SK-N-SH (cell line): ENCODE measurements around the gene CNGA1. TPM values are rescaled to one million over a fixed set of nuclear protein-coding genes. Genes with fewer than 3 reads are reported as not detected.

ENCODE experiments used
- CTCF ChIA-PET: fragments of 300-600, 350-600 bp; formaldehyde crosslinking; extraction: SDS; loops from one replicate; lab custom pipeline; 2021; lab: Yijun Ruan, JAX
- POLR2A ChIA-PET: fragments of 350-600 bp; sonication (Branson Sonifier 250); formaldehyde crosslinking; extraction: SDS; loops from one replicate; lab custom pipeline; 2020; ENCODE audit warnings: antibody characterized with exemption, inconsistent platforms; lab: Yijun Ruan, JAX
- DNase-seq: peaks from one replicate; pipeline ENCODE4 v3.0.0; 2012
- H2AFZ ChIP-seq: fragments of 200-600 bp; sonication (generic); 2 replicates; pipeline ENCODE4 v1.8.1; 2016; ENCODE audit warnings: antibody characterized with exemption, mild to moderate bottlenecking, low read depth
- H3F3A ChIP-seq: fragments of 200-600 bp; sonication (generic); replicated peaks from 2 replicates; pipeline ENCODE3; 2016; ENCODE audit warnings: antibody characterized with exemption, mild to moderate bottlenecking; ENCODE audit not compliant: insufficient read depth
- H3K27ac ChIP-seq, 2 experiments: fragments of 200-500 bp in 1 of 2; fragments of 200-600 bp in 1 of 2; sonication (Bioruptor generic) in 1 of 2; sonication (generic), shearing (Covaris generic) in 1 of 2; 2 replicates each; pipeline versions ENCODE4 v1.5.1 to v1.6.1; 2014 to 2016; ENCODE audit warnings: low read depth in 2 of 2, inconsistent platforms in 1 of 2, low read length in 1 of 2, mild to moderate bottlenecking in 1 of 2, mixed read lengths in 1 of 2
- H3K27me3 ChIP-seq: fragments of 200-600 bp; sonication (generic), shearing (Covaris generic); 2 replicates; pipeline ENCODE4 v1.6.1; 2016; ENCODE audit warnings: mixed run types; ENCODE audit not compliant: insufficient read depth
- H3K36me3 ChIP-seq, 2 experiments: fragments of 200-500 bp in 1 of 2; fragments of 200-600 bp in 1 of 2; sonication (Bioruptor generic) in 1 of 2; sonication (generic) in 1 of 2; replicated peaks in 1 of 2; 2 replicates each; pipeline versions ENCODE3 to v1.5.1; 2014 to 2016; ENCODE audit warnings: low read length in 1 of 2, mild to moderate bottlenecking in 1 of 2; ENCODE audit not compliant: insufficient read depth in 2 of 2, control insufficient read depth in 1 of 2
- H3K4me1 ChIP-seq, 2 experiments: fragments of 200-500 bp in 1 of 2; fragments of 200-600 bp in 1 of 2; sonication (Bioruptor generic) in 1 of 2; sonication (generic), shearing (Covaris generic) in 1 of 2; 2 replicates each; pipeline versions ENCODE4 v1.5.1 to v1.6.1; 2014 to 2016; ENCODE audit warnings: low read depth in 1 of 2, low read length in 1 of 2, mixed run types in 1 of 2; ENCODE audit not compliant: insufficient read depth in 2 of 2, control insufficient read depth in 1 of 2
- H3K4me2 ChIP-seq: fragments of 200-600 bp; sonication (generic), shearing (Covaris generic); 2 replicates; pipeline ENCODE4 v1.6.1; 2017; ENCODE audit warnings: mixed run types
- H3K4me3 ChIP-seq, 2 experiments: fragments of 200-500 bp in 1 of 2; fragments of 200-600 bp in 1 of 2; sonication (Bioruptor generic) in 1 of 2; sonication (generic), shearing (Covaris generic) in 1 of 2; 2 replicates each; pipeline versions ENCODE4 v1.5.1 to v1.8.1; 2014 to 2016; ENCODE audit warnings: low read depth in 2 of 2, inconsistent platforms in 1 of 2, low read length in 1 of 2, mild to moderate bottlenecking in 1 of 2, mixed read lengths in 1 of 2, moderate library complexity in 1 of 2
- H3K79me2 ChIP-seq: fragments of 200-600 bp; sonication (generic); 2 replicates; pipeline ENCODE4 v1.8.1; 2017; ENCODE audit warnings: mild to moderate bottlenecking; ENCODE audit not compliant: insufficient read depth
- H3K9ac ChIP-seq: fragments of 200-600 bp; sonication (generic); 2 replicates; pipeline ENCODE4 v1.6.1; 2017; ENCODE audit warnings: mixed run types
- H3K9me2 ChIP-seq: fragments of 200-600 bp; sonication (generic); 2 replicates; pipeline ENCODE4 v1.6.1; 2017; ENCODE audit warnings: mixed run types
- H3K9me3 ChIP-seq: fragments of 200-600 bp; sonication (generic); 2 replicates; pipeline ENCODE4 v1.6.1; 2017; ENCODE audit warnings: mixed run types, mild to moderate bottlenecking, moderate library complexity
- H4K20me1 ChIP-seq: fragments of 200-600 bp; sonication (generic); 2 replicates; pipeline ENCODE4 v1.6.1; 2017; ENCODE audit warnings: mild to moderate bottlenecking, mixed run types; ENCODE audit not compliant: insufficient read depth
- CTCF ChIP-seq: fragments of 200-600 bp; sonication (generic); IDR thresholded peaks from 2 replicates; pipeline ENCODE4 v1.6.1; 2017; ENCODE audit warnings: antibody characterized with exemption, mild to moderate bottlenecking, moderate library complexity
- ELF1 ChIP-seq: IDR thresholded peaks from 2 replicates; pipeline ENCODE4 v1.4.0; 2012
- FOXJ3 ChIP-seq: sonication (generic); formaldehyde crosslinking; IDR thresholded peaks from 2 replicates; pipeline ENCODE4 v1.5.1; 2020; ENCODE audit warnings: mild to moderate bottlenecking, missing genetic modification reagents
- FOXM1 ChIP-seq: IDR thresholded peaks from 2 replicates; pipeline ENCODE4 v1.4.0; 2012; ENCODE audit warnings: low read depth, mild to moderate bottlenecking
- GATA2 ChIP-seq: sonication (generic); formaldehyde crosslinking; IDR thresholded peaks from 2 replicates; pipeline ENCODE4 v1.5.0; 2020; ENCODE audit warnings: mild to moderate bottlenecking, missing genetic modification reagents
- IRF3 ChIP-seq: fragments of 150-350 bp; IDR thresholded peaks from 2 replicates; pipeline ENCODE4 v1.6.1; 2016; ENCODE audit warnings: mild to moderate bottlenecking, low read depth, low read length
- JUND ChIP-seq: IDR thresholded peaks from 2 replicates; pipeline ENCODE4 v1.4.0; 2012
- MEF2A ChIP-seq: IDR thresholded peaks from 2 replicates; pipeline ENCODE4 v1.4.0; 2012; ENCODE audit warnings: low read depth, borderline replicate concordance
- MXI1 ChIP-seq: IDR thresholded peaks from 2 replicates; pipeline ENCODE4 v1.6.1; 2012; ENCODE audit warnings: mild to moderate bottlenecking, low read depth, low read length, improper control_type of control experiment
- NFIC ChIP-seq: IDR thresholded peaks from 2 replicates; pipeline ENCODE4 v1.4.0; 2012; ENCODE audit warnings: borderline replicate concordance
- POLR2AphosphoS5 ChIP-seq: IDR thresholded peaks from 2 replicates; pipeline ENCODE4 v1.6.1; 2012; ENCODE audit warnings: low read depth, low read length
- RAD21 ChIP-seq: IDR thresholded peaks from 2 replicates; pipeline ENCODE4 v1.6.1; 2012; ENCODE audit warnings: mild to moderate bottlenecking, low read length
- SMC3 ChIP-seq: IDR thresholded peaks from 2 replicates; pipeline ENCODE4 v1.6.1; 2012; ENCODE audit warnings: low read depth, low read length, improper control_type of control experiment
- TAF1 ChIP-seq: IDR thresholded peaks from 2 replicates; pipeline ENCODE4 v1.6.1; 2012; ENCODE audit warnings: low read depth, mild to moderate bottlenecking, low read length, moderate library complexity, borderline replicate concordance
- TEAD4 ChIP-seq: IDR thresholded peaks from 2 replicates; pipeline ENCODE4 v1.4.0; 2012; ENCODE audit warnings: mild to moderate bottlenecking, borderline replicate concordance; ENCODE audit not compliant: insufficient read depth
- USF1 ChIP-seq: IDR thresholded peaks from 2 replicates; pipeline ENCODE4 v1.4.0; 2012; ENCODE audit warnings: low read depth, borderline replicate concordance
- WGBS: methylation state at CpG from one replicate; pipeline ENCODE4 v1.1.6; 2017; ENCODE audit warnings: low lambda C conversion rate; 5-methylcytosine and 5-hydroxymethylcytosine counted together
- polyA plus RNA-seq, 3 experiments: library from polyadenylated mRNA; depleted of rRNA; stranded (reverse); fragments of >200 nt; gene quantifications; 2 replicates each; pipeline ENCODE4 v1.2.3, GENCODE V29; 2012
- TF ChIP-seq, protein P1 (sequence below): IDR thresholded peaks from 2 replicates; pipeline ENCODE4; 2012

Gene CNGA1
- polyA plus RNA-seq, 1 of the 3 experiments (the other 2 are of a cell fraction) = 0.23 TPM

DNA sequence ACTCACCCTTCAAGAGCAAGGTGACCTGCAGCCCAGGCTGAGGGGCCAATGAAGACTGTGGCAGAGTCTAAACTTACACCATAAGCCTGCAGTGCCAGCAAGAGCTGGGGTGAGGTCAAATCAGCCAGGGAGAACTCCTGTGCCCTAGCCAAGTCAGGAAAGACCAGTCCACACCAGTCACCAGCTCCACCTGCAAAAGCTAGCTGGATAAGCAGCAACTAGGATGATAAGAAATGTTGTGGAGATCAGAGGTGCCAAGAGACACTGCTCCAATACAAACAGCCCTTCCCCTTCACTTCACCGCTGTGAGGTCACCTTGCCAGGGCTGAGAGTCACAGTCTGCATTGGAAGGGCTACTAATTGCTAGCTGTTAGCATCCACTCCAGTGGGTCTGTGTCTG lies 31.4 kb upstream of the CNGA1 start:
- Histone ChIP-seq H3K9me2 (no peaks in the 10 kb centered on the region), H3K79me2 (no peaks in the 10 kb centered on the region), H3K4me3 (no peak overlapping the region), H3K4me1 (peaks cover 0 to 8% of the 10 kb centered on the region in 2 experiments; a peak in 1 of 4 replicates), H3F3A (no peaks in the 10 kb centered on the region), H3K4me2 (no peak overlapping the region), H3K36me3 (no peaks in the 10 kb centered on the region), H3K27ac (no peak overlapping the region), H3K27me3 (no peaks in the 10 kb centered on the region), H2AFZ (no peak overlapping the region), H3K9me3 (no peaks in the 10 kb centered on the region), H4K20me1 (no peaks in the 10 kb centered on the region), H3K9ac (no peak overlapping the region)
- WGBS = 100% methylated on average over 1 of the region's 1 CpG
- CTCF ChIA-PET = interaction anchor here (1.3 to 2.7 kb wide), 3 partner anchors 14 to 39 kb away, joined by 3 to 11 read pairs (median 6); no protein-coding TSS in a partner anchor
- peak; percentile 8 for DNase-seq
- POLR2A ChIA-PET = no interaction called here
- no peak for TF ChIP-seq CTCF
- no peak for TF ChIP-seq RAD21
- TF ChIP-seq GATA2 (CRISPR knock-in tag) = no peak
- no peak for TF ChIP-seq POLR2AphosphoS5
- TF ChIP-seq MXI1 = no peak
- no peak for TF ChIP-seq FOXM1
- TF ChIP-seq SMC3 = no peak
- TF ChIP-seq TEAD4 = no peak
- TF ChIP-seq, protein P1, sequence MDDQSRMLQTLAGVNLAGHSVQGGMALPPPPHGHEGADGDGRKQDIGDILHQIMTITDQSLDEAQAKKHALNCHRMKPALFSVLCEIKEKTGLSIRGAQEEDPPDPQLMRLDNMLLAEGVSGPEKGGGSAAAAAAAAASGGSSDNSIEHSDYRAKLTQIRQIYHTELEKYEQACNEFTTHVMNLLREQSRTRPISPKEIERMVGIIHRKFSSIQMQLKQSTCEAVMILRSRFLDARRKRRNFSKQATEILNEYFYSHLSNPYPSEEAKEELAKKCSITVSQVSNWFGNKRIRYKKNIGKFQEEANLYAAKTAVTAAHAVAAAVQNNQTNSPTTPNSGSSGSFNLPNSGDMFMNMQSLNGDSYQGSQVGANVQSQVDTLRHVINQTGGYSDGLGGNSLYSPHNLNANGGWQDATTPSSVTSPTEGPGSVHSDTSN = no peak
- no peak for TF ChIP-seq FOXJ3 (CRISPR knock-in tag)
- TF ChIP-seq ELF1 = no peak
- no peak for TF ChIP-seq TAF1
- no peak for TF ChIP-seq IRF3
- TF ChIP-seq MEF2A = no peak
- no peak for TF ChIP-seq NFIC
- no peak for TF ChIP-seq JUND
- no peak for TF ChIP-seq USF1
- TF ChIP-seq, all 33 proteins: peak for 0
